Esophagus muscularis mucosa (tissue), 4 donors: ENCODE measurements around the gene TPCN1. TPM values are rescaled to one million over a fixed set of nuclear protein-coding genes. Genes with fewer than 3 reads are reported as not detected.
"Not testable (repeated sequence)": the region's sequence is repeated elsewhere in the genome, so short reads cannot be mapped to it uniquely, and the experiment has no call there.

Experiments used
- DNase-seq: peaks from one replicate; pipeline ENCODE4 v3.0.0-alpha.2; 2017; ENCODE audit errors: extremely low spot score
- H3K27ac ChIP-seq, 4 donors: fragments of 200-600 bp; sonication (generic); replicated peaks in 1 of 4; 1 replicate in 3 of 4; 2 replicates in 1 of 4; pipeline ENCODE4 v1.5.1; 2016 to 2019; ENCODE audit warnings: mild to moderate bottlenecking in 1 of 4
- H3K27me3 ChIP-seq, 4 donors: fragments of 200-600 bp; sonication (generic); one replicate each; pipeline versions ENCODE4 v1.5.1 to v1.6.0; 2016 to 2019
- H3K36me3 ChIP-seq, 4 donors: fragments of 200-600 bp; sonication (generic); one replicate each; pipeline ENCODE4 v1.5.1; 2016 to 2019
- H3K4me1 ChIP-seq, 4 donors: fragments of 200-600 bp; sonication (generic); one replicate each; pipeline ENCODE4 v1.5.1; 2016 to 2019
- H3K4me3 ChIP-seq, 4 donors: fragments of 200-600 bp; sonication (generic); 1 replicate in 2 of 4; 2 replicates in 2 of 4; pipeline ENCODE4 v1.5.1; 2016 to 2019; ENCODE audit warnings: mild to moderate bottlenecking in 4 of 4, moderate library complexity in 1 of 4
- H3K9me3 ChIP-seq, 4 donors: fragments of 200-600 bp; sonication (generic); 1 replicate in 3 of 4; 2 replicates in 1 of 4; pipeline ENCODE4 v1.5.1; 2016 to 2019
- EP300 ChIP-seq: sonication (generic); formaldehyde crosslinking; IDR thresholded peaks from one replicate; pipeline ENCODE4 v1.6.1; 2017; ENCODE audit warnings: antibody characterized with exemption
- POLR2A ChIP-seq: fragments of 450-650 bp; IDR thresholded peaks from one replicate; pipeline ENCODE4 v1.6.1; 2017; ENCODE audit warnings: antibody characterized with exemption, moderate library complexity, mild to moderate bottlenecking, low read depth
- POLR2AphosphoS5 ChIP-seq, 2 donors: sonication (generic); formaldehyde crosslinking; IDR thresholded peaks; one replicate each; pipeline ENCODE4 v1.6.1; 2017; ENCODE audit warnings: antibody characterized with exemption in 2 of 2
- WGBS: methylation state at CpG from one replicate; pipeline ENCODE4 v1.1.5; 2018; 5-methylcytosine and 5-hydroxymethylcytosine counted together
- intact Hi-C: fragments of 100-400 bp; cut with DNase I; formaldehyde crosslinking; loops from one replicate; pipeline ENCODE4 v1.15.1; 2023
- total RNA-seq, 4 donors: library from RNA; depleted of rRNA; stranded (reverse); fragments of >200 nt; gene quantifications; one replicate each; pipeline versions ENCODE4 v1.1.0 to v1.2.1, GENCODE V29; 2016
- TF ChIP-seq, protein P1 (sequence below), 3 experiments: fragments of 200-600 bp in 2 of 3; fragments of 450-650 bp in 1 of 3; sonication (generic) in 2 of 3; IDR thresholded peaks; one replicate each; pipeline ENCODE4 v1.5.1; 2017 to 2019; ENCODE audit warnings: antibody characterized with exemption in 3 of 3, mild to moderate bottlenecking in 2 of 3, moderate library complexity in 1 of 3

TPCN1 gene
- total RNA-seq, 4 donors from 2014 or later, result 31.1 to 54.0 (median 34.5) TPM

DNA sequence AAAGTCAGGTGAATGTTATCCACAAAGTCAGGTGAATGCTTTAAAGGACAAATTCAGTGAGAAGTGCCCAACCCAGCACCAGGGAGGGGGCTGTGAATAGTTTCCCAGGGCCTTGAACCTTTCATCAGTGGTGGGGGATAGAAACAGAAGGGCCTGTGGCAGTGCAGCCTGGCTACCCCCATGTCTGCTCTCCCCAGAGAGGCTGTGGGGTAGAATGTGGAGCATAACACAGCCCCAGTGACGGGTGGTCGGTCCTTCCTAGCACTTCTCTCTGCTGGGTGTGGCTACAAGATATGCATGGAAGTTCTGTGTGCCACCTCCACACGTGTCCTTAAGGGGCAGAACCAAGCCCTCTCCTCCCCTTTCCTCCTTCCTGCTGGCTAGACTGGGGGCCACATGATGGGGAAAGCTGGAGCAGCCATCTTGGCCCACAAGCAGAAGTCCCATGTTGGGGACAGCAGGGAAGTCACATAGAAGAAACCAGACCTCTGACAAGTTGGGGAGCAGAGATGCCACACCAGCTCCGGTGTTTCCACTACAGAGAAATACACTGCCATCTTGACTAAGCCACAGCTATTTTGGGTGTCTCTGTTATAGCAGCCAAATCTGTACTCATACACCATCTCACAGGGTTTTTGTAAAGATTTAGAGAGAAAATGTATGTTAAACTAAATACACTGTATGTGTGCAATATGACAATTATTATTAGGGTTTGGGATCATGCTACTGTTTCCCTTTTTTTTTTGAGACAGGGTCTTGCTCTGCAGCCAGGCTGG, 18.8 kb upstream of the TPCN1 start:
- H3K4me3 ChIP-seq, result no peak overlapping the region
- peaks cover 0 to 2% (median 0%) of the 10 kb centered on the region in 4 donors for H3K4me1 ChIP-seq
- no peaks in the 10 kb centered on the region for H3K27me3 ChIP-seq
- 96% methylated on average over 4 of the region's 4 CpGs for WGBS
- no peak for TF ChIP-seq POLR2AphosphoS5 (IDR thresholded peaks at IDR 0.05)
- TF ChIP-seq POLR2A, result no peak
- TF ChIP-seq EP300, result no peak
- TF ChIP-seq, protein P1, sequence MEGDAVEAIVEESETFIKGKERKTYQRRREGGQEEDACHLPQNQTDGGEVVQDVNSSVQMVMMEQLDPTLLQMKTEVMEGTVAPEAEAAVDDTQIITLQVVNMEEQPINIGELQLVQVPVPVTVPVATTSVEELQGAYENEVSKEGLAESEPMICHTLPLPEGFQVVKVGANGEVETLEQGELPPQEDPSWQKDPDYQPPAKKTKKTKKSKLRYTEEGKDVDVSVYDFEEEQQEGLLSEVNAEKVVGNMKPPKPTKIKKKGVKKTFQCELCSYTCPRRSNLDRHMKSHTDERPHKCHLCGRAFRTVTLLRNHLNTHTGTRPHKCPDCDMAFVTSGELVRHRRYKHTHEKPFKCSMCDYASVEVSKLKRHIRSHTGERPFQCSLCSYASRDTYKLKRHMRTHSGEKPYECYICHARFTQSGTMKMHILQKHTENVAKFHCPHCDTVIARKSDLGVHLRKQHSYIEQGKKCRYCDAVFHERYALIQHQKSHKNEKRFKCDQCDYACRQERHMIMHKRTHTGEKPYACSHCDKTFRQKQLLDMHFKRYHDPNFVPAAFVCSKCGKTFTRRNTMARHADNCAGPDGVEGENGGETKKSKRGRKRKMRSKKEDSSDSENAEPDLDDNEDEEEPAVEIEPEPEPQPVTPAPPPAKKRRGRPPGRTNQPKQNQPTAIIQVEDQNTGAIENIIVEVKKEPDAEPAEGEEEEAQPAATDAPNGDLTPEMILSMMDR (IDR thresholded peaks at IDR 0.05), result no peak
- no peaks in the 10 kb centered on the region for H3K36me3 ChIP-seq
- intact Hi-C loops, result loop anchor here (10.0 kb wide), 1 partner anchor 222 kb away; the partner anchor contains the start of gene SDSL
- no peak overlapping the region for H3K27ac ChIP-seq
- DNase-seq, result no peak
- no peaks in the 10 kb centered on the region for H3K9me3 ChIP-seq

DNA sequence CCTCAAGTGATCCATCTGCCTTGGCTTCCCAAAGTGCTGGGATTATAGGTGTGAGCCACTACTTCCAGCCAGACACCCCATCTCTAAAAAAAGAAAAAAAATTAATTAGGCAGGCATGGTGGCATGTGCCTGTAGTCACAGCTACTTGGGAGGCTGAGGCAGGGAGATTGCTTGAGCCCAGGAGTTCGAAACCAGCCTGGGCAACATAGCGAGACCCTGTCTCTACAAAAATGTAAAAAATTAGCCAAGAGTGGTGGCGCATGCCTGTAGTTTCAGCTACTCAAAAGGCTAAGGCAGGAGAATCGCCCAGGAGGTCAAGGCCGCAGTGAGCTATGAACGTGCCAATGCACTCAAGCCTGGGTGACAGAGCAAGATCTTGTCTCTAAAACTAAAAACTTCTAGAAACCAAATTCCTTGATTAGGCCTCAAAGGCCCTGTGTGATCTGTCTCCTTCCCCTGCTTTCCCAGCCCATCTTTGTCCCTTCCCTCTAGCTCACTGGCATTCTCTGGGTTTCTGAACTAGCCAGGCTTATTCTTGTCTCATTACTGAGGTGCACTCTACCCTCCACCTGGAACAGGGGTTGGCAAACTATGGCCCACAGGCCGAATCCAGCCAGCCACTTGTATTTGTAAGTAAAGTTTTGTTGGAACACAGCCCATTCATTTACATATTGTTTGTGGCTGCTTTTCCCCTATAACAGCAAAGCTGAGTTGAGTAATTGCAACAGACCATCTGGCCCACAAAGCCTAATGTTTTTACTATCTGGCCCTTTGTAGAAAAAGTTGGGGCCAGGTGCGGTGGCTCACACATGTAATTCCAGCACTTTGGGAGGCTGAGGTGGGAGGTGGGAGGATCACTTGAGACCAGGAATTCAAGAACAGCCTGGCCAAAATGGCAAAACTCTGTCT, 17.2 kb upstream of the TPCN1 start:
- no peak for TF ChIP-seq EP300
- TF ChIP-seq, protein P1 (IDR thresholded peaks at IDR 0.05), result no peak
- no peak for TF ChIP-seq POLR2A
- no peak for TF ChIP-seq POLR2AphosphoS5 (IDR thresholded peaks at IDR 0.05)
- 91% methylated on average over 8 of the region's 8 CpGs for WGBS

DNA sequence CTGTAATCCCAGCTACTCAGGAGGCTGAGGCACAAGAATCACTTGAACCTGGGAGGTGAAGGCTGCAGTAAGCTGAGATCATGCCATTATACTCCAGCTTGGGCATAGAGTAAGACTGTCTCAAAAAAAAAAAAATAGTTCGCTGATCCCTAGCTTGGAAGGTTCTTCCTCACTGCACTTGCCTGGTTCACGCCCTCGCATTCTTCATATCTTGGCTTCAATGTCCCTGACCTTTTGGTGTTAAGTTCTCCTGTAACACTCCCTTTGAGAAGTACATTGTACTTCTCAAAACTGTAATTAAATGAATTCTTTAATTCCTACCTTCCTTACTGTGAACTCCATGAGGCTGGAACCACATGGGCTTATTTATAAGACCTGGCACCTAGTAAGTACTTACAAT, 16.5 kb upstream of the TPCN1 start:
- no peak for TF ChIP-seq POLR2AphosphoS5 (IDR thresholded peaks at IDR 0.05)
- no peak for TF ChIP-seq POLR2A
- no peak for TF ChIP-seq EP300
- TF ChIP-seq, protein P1 (IDR thresholded peaks at IDR 0.05), result no peak
- WGBS, result 87% methylated on average over 3 of the region's 3 CpGs
- Histone ChIP-seq H3K36me3 (no peaks in the 10 kb centered on the region), H3K4me1 (peaks cover 0 to 8% (median 3%) of the 10 kb centered on the region in 4 donors), H3K4me3 (no peak overlapping the region), H3K9me3 (no peaks in the 10 kb centered on the region), H3K27ac (no peak overlapping the region), H3K27me3 (no peaks in the 10 kb centered on the region)
- no peak for DNase-seq
- intact Hi-C loops, result loop anchor here (10.0 kb wide), 1 partner anchor 220 kb away; the partner anchor contains the start of gene SDSL

More for the DNA sequence above, 17.2 kb upstream of the TPCN1 start:
- DNase-seq, result no peak
- Histone ChIP-seq H3K36me3 (no peaks in the 10 kb centered on the region), H3K9me3 (no peaks in the 10 kb centered on the region), H3K4me1 (peaks cover 0 to 7% (median 3%) of the 10 kb centered on the region in 4 donors), H3K4me3 (no peak overlapping the region), H3K27me3 (no peaks in the 10 kb centered on the region), H3K27ac (no peak overlapping the region)
- intact Hi-C loops, result loop anchor here (10.0 kb wide), 1 partner anchor 221 kb away; the partner anchor contains the start of gene SDSL

DNA sequence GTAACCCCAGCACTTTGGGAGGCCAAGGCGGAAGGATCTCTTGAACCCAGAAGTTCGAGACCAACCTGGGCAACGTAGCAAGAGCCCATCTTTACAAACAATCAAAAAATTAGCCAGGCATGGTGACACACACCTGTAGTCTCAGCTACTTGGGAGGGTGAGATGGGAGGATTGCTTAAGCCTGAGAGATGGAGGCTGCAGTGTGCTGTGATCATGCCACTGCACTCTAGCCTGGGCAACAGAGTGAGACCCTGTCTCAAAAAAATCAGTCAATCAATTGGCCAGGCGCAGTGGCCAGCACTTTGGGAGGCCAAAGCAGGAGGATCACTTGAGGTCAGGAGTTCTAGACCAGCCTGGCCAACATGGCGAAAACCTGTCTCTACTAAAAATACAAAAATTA, 14.5 kb upstream of the TPCN1 start:
- 96% methylated on average over 5 of the region's 5 CpGs for WGBS
- not testable (repeated sequence) for H3K36me3 ChIP-seq, H3K4me1 ChIP-seq, H3K27me3 ChIP-seq, DNase-seq, H3K27ac ChIP-seq, H3K9me3 ChIP-seq, H3K4me3 ChIP-seq
- intact Hi-C loops, result loop anchor here (10.0 kb wide), 1 partner anchor 218 kb away; the partner anchor contains the start of gene SDSL

DNA sequence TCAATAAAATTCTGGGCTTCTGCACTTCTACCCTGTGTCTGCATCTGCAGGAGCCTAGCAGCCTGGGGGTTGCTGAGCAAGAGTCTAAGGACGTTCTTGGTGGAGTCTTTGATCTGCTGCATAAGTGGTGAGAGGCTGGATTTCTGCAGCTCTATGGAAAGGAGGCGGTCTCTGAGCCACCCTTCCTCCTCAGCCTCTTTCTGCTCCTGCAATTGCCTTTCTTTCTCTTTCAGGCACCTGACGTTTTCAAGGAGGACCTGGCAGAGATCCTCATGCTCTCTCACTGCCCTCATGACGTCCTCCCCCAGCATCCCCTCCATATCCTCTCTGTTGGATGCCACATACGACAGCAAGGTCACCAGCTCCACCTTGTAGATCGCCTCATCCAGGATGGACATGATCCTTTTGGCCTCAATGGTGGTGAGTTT, 13.6 kb upstream of the TPCN1 start:
- intact Hi-C loops, result loop anchor here (10.0 kb wide), 1 partner anchor 217 kb away; the partner anchor contains the start of gene SDSL
- no peak overlapping the region for H3K27ac ChIP-seq
- H3K4me3 ChIP-seq, result no peak overlapping the region
- TF ChIP-seq POLR2A (no peak), POLR2AphosphoS5 (IDR thresholded peaks at IDR 0.05) (no peak), EP300 (no peak)
- TF ChIP-seq, protein P1 (IDR thresholded peaks at IDR 0.05), result no peak
- no peak for DNase-seq
- H3K36me3 ChIP-seq, result no peaks in the 10 kb centered on the region
- H3K9me3 ChIP-seq, result no peaks in the 10 kb centered on the region
- WGBS, result 80% methylated on average over 6 of the region's 6 CpGs
- H3K27me3 ChIP-seq, result no peaks in the 10 kb centered on the region
- peaks cover 0 to 8% (median 3%) of the 10 kb centered on the region in 4 donors for H3K4me1 ChIP-seq
